Jurkat, Clone E6-1 (cell line): ENCODE results near the gene TPRG1L.

ENCODE experiments used
- DNase-seq: peaks from one replicate; pipeline ENCODE4 v3.0.0-alpha.2; 2011; ENCODE audit warnings: low read depth, low spot score
- H3K4me3 ChIP-seq: 2 replicates; pipeline ENCODE4 v1.5.1; 2011; ENCODE audit warnings: mild to moderate bottlenecking, low read length, control low read depth, moderate library complexity

TPRG1L gene

GRCh38 chr1:3652548-3653285 lies 27.9 kb downstream of the TPRG1L start:
- H3K4me3 ChIP-seq, result no peak overlapping the region
- no peak for DNase-seq

- DNase-seq, result no peak
- no peak overlapping the region for H3K4me3 ChIP-seq
Measured at GRCh38 chr1:3653286-3653618, 28.4 kb downstream of the TPRG1L start.

- H3K4me3 ChIP-seq, result no peak overlapping the region
- DNase-seq, result no peak
Measured at GRCh38 chr1:3654549-3655281, 29.9 kb downstream of the TPRG1L start.

GRCh38 chr1:3656450-3657095 lies 31.8 kb downstream of the TPRG1L start:
- H3K4me3 ChIP-seq, result no peak overlapping the region
- no peak for DNase-seq

- no peak for DNase-seq
- H3K4me3 ChIP-seq, result no peak overlapping the region
Measured at GRCh38 chr1:3657096-3657475, 32.3 kb downstream of the TPRG1L start.

GRCh38 chr1:3657578-3658230 lies 32.9 kb downstream of the TPRG1L start:
- H3K4me3 ChIP-seq, result no peak overlapping the region

GRCh38 chr1:3658231-3658615 lies 33.4 kb downstream of the TPRG1L start:
- DNase-seq, result no peak
- no peak overlapping the region for H3K4me3 ChIP-seq

More at GRCh38 chr1:3657578-3658230, 32.9 kb downstream of the TPRG1L start:
- DNase-seq, result no peak

- H3K4me3 ChIP-seq, result no peak overlapping the region
- no peak for DNase-seq
Measured at GRCh38 chr1:3659093-3659492, 34.3 kb downstream of the TPRG1L start.

- H3K4me3 ChIP-seq, result no peak overlapping the region
- DNase-seq, result no peak
Measured at GRCh38 chr1:3660704-3661103, 35.9 kb downstream of the TPRG1L start.

GRCh38 chr1:3661631-3662030 lies 36.8 kb downstream of the TPRG1L start:
- no peak overlapping the region for H3K4me3 ChIP-seq
- no peak for DNase-seq

- DNase-seq, result no peak
- H3K4me3 ChIP-seq, result no peak overlapping the region
Measured at GRCh38 chr1:3662080-3662671, 37.4 kb downstream of the TPRG1L start.

- no peak for DNase-seq
- no peak overlapping the region for H3K4me3 ChIP-seq
Measured at GRCh38 chr1:3663999-3664699, 39.3 kb downstream of the TPRG1L start.

- DNase-seq, result no peak
- no peak overlapping the region for H3K4me3 ChIP-seq
Measured at GRCh38 chr1:3664700-3665375, 40.0 kb downstream of the TPRG1L start.

GRCh38 chr1:3668148-3668547 lies 43.3 kb downstream of the TPRG1L start:
- H3K4me3 ChIP-seq, result no peak overlapping the region
- DNase-seq, result no peak

- no peak for DNase-seq
- no peak overlapping the region for H3K4me3 ChIP-seq
Measured at GRCh38 chr1:3668585-3669300, 43.9 kb downstream of the TPRG1L start.

GRCh38 chr1:3669421-3669821 lies 44.6 kb downstream of the TPRG1L start:
- no peak for DNase-seq
- no peak overlapping the region for H3K4me3 ChIP-seq

- H3K4me3 ChIP-seq, result no peak overlapping the region
- no peak for DNase-seq
Measured at GRCh38 chr1:3669971-3670431, 45.2 kb downstream of the TPRG1L start.

- DNase-seq, result no peak
- H3K4me3 ChIP-seq, result no peak overlapping the region
Measured at GRCh38 chr1:3670823-3671265, 46.0 kb downstream of the TPRG1L start.
